HFF-Myc (cell line): ENCODE measurements around the gene CAPN7.

Source experiments
- DNase-seq: peaks from one replicate; pipeline ENCODE4 v3.0.0-alpha.2; 2011; ENCODE audit warnings: low read depth; ENCODE audit errors: extremely low read depth
- H3K4me3 ChIP-seq: replicated peaks from 2 replicates; pipeline ENCODE4 v1.5.1; 2011; ENCODE audit warnings: low read depth, mild to moderate bottlenecking, control low read depth, low read length
- CTCF ChIP-seq: IDR thresholded peaks from 2 replicates; pipeline ENCODE4 v1.5.1; 2012; ENCODE audit warnings: mild to moderate bottlenecking, low read depth, low read length, control low read depth; ENCODE audit errors: missing control alignments

The CAPN7 gene

GRCh38 chr3:15214758-15215157, 8.7 kb downstream of the CAPN7 start:
- DNase-seq: no peak
- no peak overlapping the region for H3K4me3 ChIP-seq
- TF ChIP-seq CTCF: no peak

GRCh38 chr3:15215996-15216395, 9.9 kb downstream of the CAPN7 start:
- no peak for DNase-seq
- no peak overlapping the region for H3K4me3 ChIP-seq
- TF ChIP-seq CTCF: no peak

- DNase-seq: no peak
- TF ChIP-seq CTCF: no peak
- no peak overlapping the region for H3K4me3 ChIP-seq
These were observed 10.5 kb downstream of the CAPN7 start for GRCh38 chr3:15216501-15216900.

- no peak for TF ChIP-seq CTCF
- no peak overlapping the region for H3K4me3 ChIP-seq
- DNase-seq: no peak
These were observed 11.1 kb downstream of the CAPN7 start for GRCh38 chr3:15217011-15217671.

- TF ChIP-seq CTCF: no peak
- H3K4me3 ChIP-seq: no peak overlapping the region
- DNase-seq: no peak
These were observed 11.8 kb downstream of the CAPN7 start for GRCh38 chr3:15217841-15218267.

GRCh38 chr3:15218689-15219088, 12.6 kb downstream of the CAPN7 start:
- no peak for TF ChIP-seq CTCF
- DNase-seq: no peak

GRCh38 chr3:15220056-15220455, 14.0 kb downstream of the CAPN7 start:
- no peak overlapping the region for H3K4me3 ChIP-seq
- DNase-seq: no peak
- TF ChIP-seq CTCF: no peak

More at GRCh38 chr3:15218689-15219088, 12.6 kb downstream of the CAPN7 start:
- no peak overlapping the region for H3K4me3 ChIP-seq
